ENCODE results near the gene CNTNAP5. TPM values are rescaled to one million over a fixed set of nuclear protein-coding genes. Genes with fewer than 3 reads are reported as not detected.

The CNTNAP5 gene
- total and polyA plus RNA-seq, 12 donors, result 0.04 TPM; not detected in 11

- 65 to 69% methylated on average over 2 of the region's 2 CpGs for WGBS, 2 donors
- intact Hi-C loops (cut with DNase I), result no loop called here
Measured at GRCh38 chr2:124575497-124575896, 550.4 kb downstream of the CNTNAP5 start.

DNA sequence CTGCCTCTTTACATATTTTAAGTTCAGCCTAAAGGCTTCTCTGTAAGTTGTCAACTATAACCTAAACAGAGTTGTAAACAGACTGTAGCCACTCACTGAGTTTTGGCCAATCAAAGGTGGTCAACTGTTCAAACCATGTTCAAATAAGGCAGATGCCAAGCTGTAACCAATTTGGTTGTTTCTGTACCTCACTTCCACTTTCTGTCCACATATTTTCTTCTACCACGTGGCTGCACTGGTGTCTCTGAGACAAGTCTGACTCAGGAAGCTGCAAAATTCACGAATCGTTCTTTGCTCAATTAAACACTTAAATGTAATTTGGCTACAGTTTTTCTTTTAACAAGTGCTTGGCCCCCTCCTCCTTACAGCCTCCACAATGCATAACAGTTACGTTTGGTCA is 555.2 kb downstream of the CNTNAP5 start:
- intact Hi-C loops (cut with DNase I), result no loop called here
- ATAC-seq (no peak), DNase-seq (no peak)
- H3K27me3 ChIP-seq, result no peaks in the 10 kb centered on the region
- H3K27ac ChIP-seq, result no peak overlapping the region
- H3K36me3 ChIP-seq, result no peaks in the 10 kb centered on the region
- H3K9me3 ChIP-seq, result no peaks in the 10 kb centered on the region
- TF ChIP-seq, protein P1, sequence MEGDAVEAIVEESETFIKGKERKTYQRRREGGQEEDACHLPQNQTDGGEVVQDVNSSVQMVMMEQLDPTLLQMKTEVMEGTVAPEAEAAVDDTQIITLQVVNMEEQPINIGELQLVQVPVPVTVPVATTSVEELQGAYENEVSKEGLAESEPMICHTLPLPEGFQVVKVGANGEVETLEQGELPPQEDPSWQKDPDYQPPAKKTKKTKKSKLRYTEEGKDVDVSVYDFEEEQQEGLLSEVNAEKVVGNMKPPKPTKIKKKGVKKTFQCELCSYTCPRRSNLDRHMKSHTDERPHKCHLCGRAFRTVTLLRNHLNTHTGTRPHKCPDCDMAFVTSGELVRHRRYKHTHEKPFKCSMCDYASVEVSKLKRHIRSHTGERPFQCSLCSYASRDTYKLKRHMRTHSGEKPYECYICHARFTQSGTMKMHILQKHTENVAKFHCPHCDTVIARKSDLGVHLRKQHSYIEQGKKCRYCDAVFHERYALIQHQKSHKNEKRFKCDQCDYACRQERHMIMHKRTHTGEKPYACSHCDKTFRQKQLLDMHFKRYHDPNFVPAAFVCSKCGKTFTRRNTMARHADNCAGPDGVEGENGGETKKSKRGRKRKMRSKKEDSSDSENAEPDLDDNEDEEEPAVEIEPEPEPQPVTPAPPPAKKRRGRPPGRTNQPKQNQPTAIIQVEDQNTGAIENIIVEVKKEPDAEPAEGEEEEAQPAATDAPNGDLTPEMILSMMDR (IDR thresholded peaks at IDR 0.05), result no peak
- WGBS, 2 donors, result 78 to 84% methylated on average over 4 of the region's 4 CpGs
- no peaks in the 10 kb centered on the region for H3K4me1 ChIP-seq
- no peak overlapping the region for H3K4me3 ChIP-seq

More at GRCh38 chr2:124575497-124575896, 550.4 kb downstream of the CNTNAP5 start:
- Histone ChIP-seq H3K9me3 (no peaks in the 10 kb centered on the region), H3K27me3 (no peaks in the 10 kb centered on the region), H3K4me3 (no peak overlapping the region), H3K27ac (no peak overlapping the region), H3K4me1 (no peaks in the 10 kb centered on the region), H3K36me3 (no peaks in the 10 kb centered on the region)
- TF ChIP-seq, protein P1 (IDR thresholded peaks at IDR 0.05), result no peak
- ATAC-seq, result no peak
- no peak for DNase-seq

DNA sequence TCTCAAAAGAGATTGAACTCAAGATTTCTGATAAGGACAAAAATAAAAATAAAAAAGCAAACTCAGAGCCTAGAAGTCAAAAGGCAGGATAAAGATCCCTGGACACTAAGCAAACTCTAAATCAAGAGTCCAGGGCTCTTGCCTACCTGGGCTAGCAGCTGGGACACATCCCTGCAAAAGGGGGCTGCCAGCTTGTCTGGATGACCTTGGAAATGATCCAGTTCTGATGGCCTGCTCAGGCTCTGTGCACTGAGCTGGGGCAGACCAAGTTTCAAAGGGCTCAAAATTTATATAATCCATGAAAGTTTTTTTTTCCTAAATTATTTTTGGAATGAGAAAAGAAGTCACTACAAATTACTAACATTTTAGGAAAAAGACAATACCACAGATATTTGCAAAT is 557.3 kb downstream of the CNTNAP5 start:
- Histone ChIP-seq H3K4me1 (no peaks in the 10 kb centered on the region), H3K4me3 (no peak overlapping the region), H3K27me3 (no peaks in the 10 kb centered on the region), H3K36me3 (no peaks in the 10 kb centered on the region), H3K27ac (no peak overlapping the region), H3K9me3 (no peaks in the 10 kb centered on the region)
- no peak for DNase-seq
- intact Hi-C loops (cut with DNase I), result no loop called here
- TF ChIP-seq, protein P1 (IDR thresholded peaks at IDR 0.05), result no peak
- no peak for ATAC-seq

DNA sequence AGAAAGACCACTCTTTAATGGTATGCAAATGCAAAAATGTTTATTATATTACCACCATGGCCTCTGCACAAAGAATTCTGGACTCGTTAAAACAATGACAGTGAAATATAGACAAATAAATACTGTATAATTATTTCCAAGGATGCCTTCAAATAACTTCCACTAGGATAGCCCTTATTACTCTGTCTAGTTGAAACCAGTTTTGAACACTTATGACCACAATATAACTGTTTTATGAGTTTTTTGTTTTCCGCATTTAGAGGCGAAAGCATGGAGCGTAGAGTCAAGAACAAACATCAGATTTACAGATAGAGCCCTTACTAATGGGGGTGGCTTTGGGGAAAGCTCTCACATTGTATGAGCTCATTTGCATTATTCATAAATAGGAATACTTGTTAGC is 559.5 kb downstream of the CNTNAP5 start:
- TF ChIP-seq, protein P1 (IDR thresholded peaks at IDR 0.05), result no peak
- 95 to 97% methylated on average over 4 of the region's 4 CpGs for WGBS, 2 donors
- Histone ChIP-seq H3K9me3 (peaks cover 0 to 3% (median 0%) of the 10 kb centered on the region in 11 donors), H3K27me3 (no peaks in the 10 kb centered on the region), H3K4me3 (no peak overlapping the region), H3K4me1 (no peaks in the 10 kb centered on the region), H3K27ac (no peak overlapping the region), H3K36me3 (no peaks in the 10 kb centered on the region)
- DNase-seq (no peak), ATAC-seq (no peak)
- intact Hi-C loops (cut with DNase I), result no loop called here

Data from heart right ventricle (tissue), 16 donors.